ENCODE data around the gene RTCB. TPM values are rescaled to one million over a fixed set of nuclear protein-coding genes. Genes with fewer than 3 reads are reported as not detected.

The RTCB gene
- total and polyA plus RNA-seq, 2 of the 13 experiments (the other 11 are each of a cell fraction or from before 2014, with no cell fraction given) = 108 to 167 TPM

GRCh38 chr22:32342977-32343376, 69.1 kb downstream of the RTCB start:
- no TSS peak for BruUV-seq (replicated peaks)
- intact Hi-C loops (cut with micrococcal nuclease; ENCODE audit: unreplicated experiment) (no loop called here), in situ Hi-C loops (cut with HindIII; ENCODE audit: extremely low pct_ligation_motif_present, low pct_unique_long_range_greater_than_20kb) (no loop called here)
- 2% methylated on average over 2 of the region's 2 CpGs for WGBS (ENCODE audit: low lambda C conversion rate)
- no peak overlapping the region for H3K9ac ChIP-seq (ENCODE audit: insufficient read depth, low read depth, low read length)
- H3K36me3 ChIP-seq (replicated peaks in 1 of 2; ENCODE audit: control insufficient read depth in 1 of 2, insufficient read depth in 2 of 2, low read length in 2 of 2) = no peaks in the 10 kb centered on the region
- POLR2A ChIA-PET = no interaction called here
- H3K4me2 ChIP-seq (ENCODE audit: low read depth, low read length) = no peak overlapping the region
- H3K27ac ChIP-seq (ENCODE audit: extremely low read length, insufficient read depth, low read length) = no peak overlapping the region
- H3K79me2 ChIP-seq (ENCODE audit: insufficient read depth, low read length) = no peaks in the 10 kb centered on the region
- CTCF ChIA-PET (ENCODE audit: low intra/inter-chr PET ratio, low total read pairs) = no interaction called here
- DNase-seq (ENCODE audit: low spot score) (no peak), ATAC-seq (no peak), FAIRE-seq (no peak)
- H3K4me3 ChIP-seq (replicated peaks in 1 of 3; ENCODE audit: insufficient read depth in 1 of 3, low read depth in 2 of 3, low read length in 3 of 3) = no peak overlapping the region
- peaks cover 6% of the 10 kb centered on the region; the same call in 1 of the 2 replicates for H3K4me1 ChIP-seq (ENCODE audit: insufficient read depth, low read length)
- H3K27me3 ChIP-seq (ENCODE audit: control insufficient read depth in 1 of 2, insufficient read depth in 2 of 2, low read length in 2 of 2) = peaks cover 3 to 12% of the 10 kb centered on the region in 2 experiments; a peak in 3 of 5 replicates
- H3K9me3 ChIP-seq (ENCODE audit: low read length) = no peaks in the 10 kb centered on the region
- H4K20me1 ChIP-seq (ENCODE audit: insufficient read depth, low read length) = no peaks in the 10 kb centered on the region
- no peak overlapping the region for H2AFZ ChIP-seq (ENCODE audit: low read length)
- TF ChIP-seq NPAS2 (CRISPR knock-in tag; IDR thresholded peaks at IDR 0.05; ENCODE audit: borderline replicate concordance) (no peak), EZH2 (conservative IDR thresholded peaks at IDR 0.05; ENCODE audit: low read depth, low read length) (no peak), ZNF687 (CRISPR knock-in tag; IDR thresholded peaks at IDR 0.05) (no peak), ZBTB10 (CRISPR knock-in tag; IDR thresholded peaks at IDR 0.05; ENCODE audit: borderline replicate concordance) (no peak), FOXP1 (IDR thresholded peaks at IDR 0.05) (no peak), FOXP1 (CRISPR knock-in tag; IDR thresholded peaks at IDR 0.05) (no peak), ZNF839 (CRISPR knock-in tag; IDR thresholded peaks at IDR 0.05; ENCODE audit: borderline replicate concordance) (no peak), CSRNP1 (CRISPR knock-in tag; IDR thresholded peaks at IDR 0.05) (no peak), ZNF724P (CRISPR knock-in tag; IDR thresholded peaks at IDR 0.05; ENCODE audit: borderline replicate concordance) (no peak), THYN1 (CRISPR knock-in tag; IDR thresholded peaks at IDR 0.05; ENCODE audit: borderline replicate concordance, low read depth) (no peak)
